Esophagus mucosa (tissue), 1 donor: ENCODE measurements around the gene ULK3. TPM values are rescaled to one million over a fixed set of nuclear protein-coding genes. Genes with fewer than 3 reads are reported as not detected.

ENCODE experiments used
- total RNA-seq: library from RNA; stranded (reverse); gene quantifications from one replicate; pipeline ENCODE4 v1.2.4, GENCODE V29; 2023
- donor health status: DM: yes; HTN: yes; CAD: no.

Gene ULK3
- total RNA-seq, 1 donor from 2014 or later, result 43.3 TPM

Other genes starting within 250 kb of the ULK3 start
- gene CLK3, start 227.3 kb downstream of the ULK3 start, total RNA-seq, result 41.0 TPM
- gene EDC3, start 147.1 kb downstream of the ULK3 start, total RNA-seq, result 21.3 TPM
- not detected for gene CYP1A1, start 117.6 kb downstream of the ULK3 start, total RNA-seq
- not detected for gene CYP1A2, start 94.3 kb downstream of the ULK3 start, total RNA-seq
- gene CSK, start 61.1 kb downstream of the ULK3 start, total RNA-seq, result 77.1 TPM
- not detected for gene LMAN1L, start 30.3 kb downstream of the ULK3 start, total RNA-seq
- not detected for gene CPLX3, start 16.5 kb downstream of the ULK3 start, total RNA-seq
- 102 TPM for gene SCAMP2, start 30.2 kb upstream of the ULK3 start, total RNA-seq
- gene MPI, start 46.9 kb upstream of the ULK3 start, total RNA-seq, result 28.2 TPM
- 62.5 TPM for gene FAM219B, start 63.7 kb upstream of the ULK3 start, total RNA-seq
- gene COX5A, start 94.9 kb upstream of the ULK3 start, total RNA-seq, result 229 TPM
- gene RPP25, start 113.6 kb upstream of the ULK3 start, total RNA-seq, result 4.0 TPM
- gene SCAMP5, start 152.4 kb upstream of the ULK3 start, total RNA-seq, result 0.84 TPM
- 13.6 TPM for gene PPCDC, start 180.4 kb upstream of the ULK3 start, total RNA-seq